SK-N-SH (cell line): Measurements from ENCODE around the gene DACH1. TPM values are rescaled to one million over a fixed set of nuclear protein-coding genes. Genes with fewer than 3 reads are reported as not detected.

Experiments
- CTCF ChIA-PET: fragments of 300-600, 350-600 bp; formaldehyde crosslinking; extraction: SDS; loops from one replicate; lab custom pipeline; 2021; lab: Yijun Ruan, JAX
- POLR2A ChIA-PET: fragments of 350-600 bp; sonication (Branson Sonifier 250); formaldehyde crosslinking; extraction: SDS; loops from one replicate; lab custom pipeline; 2020; ENCODE audit warnings: antibody characterized with exemption, inconsistent platforms; lab: Yijun Ruan, JAX
- DNase-seq: peaks from one replicate; pipeline ENCODE4 v3.0.0; 2012
- H2AFZ ChIP-seq: fragments of 200-600 bp; sonication (generic); 2 replicates; pipeline ENCODE4 v1.8.1; 2016; ENCODE audit warnings: antibody characterized with exemption, mild to moderate bottlenecking, low read depth
- H3F3A ChIP-seq: fragments of 200-600 bp; sonication (generic); replicated peaks from 2 replicates; pipeline ENCODE3; 2016; ENCODE audit warnings: antibody characterized with exemption, mild to moderate bottlenecking; ENCODE audit not compliant: insufficient read depth
- H3K27ac ChIP-seq, 2 experiments: fragments of 200-500 bp in 1 of 2; fragments of 200-600 bp in 1 of 2; sonication (Bioruptor generic) in 1 of 2; sonication (generic), shearing (Covaris generic) in 1 of 2; 2 replicates each; pipeline versions ENCODE4 v1.5.1 to v1.6.1; 2014 to 2016; ENCODE audit warnings: low read depth in 2 of 2, inconsistent platforms in 1 of 2, low read length in 1 of 2, mild to moderate bottlenecking in 1 of 2, mixed read lengths in 1 of 2
- H3K27me3 ChIP-seq: fragments of 200-600 bp; sonication (generic), shearing (Covaris generic); 2 replicates; pipeline ENCODE4 v1.6.1; 2016; ENCODE audit warnings: mixed run types; ENCODE audit not compliant: insufficient read depth
- H3K36me3 ChIP-seq, 2 experiments: fragments of 200-500 bp in 1 of 2; fragments of 200-600 bp in 1 of 2; sonication (Bioruptor generic) in 1 of 2; sonication (generic) in 1 of 2; replicated peaks in 1 of 2; 2 replicates each; pipeline versions ENCODE3 to v1.5.1; 2014 to 2016; ENCODE audit warnings: low read length in 1 of 2, mild to moderate bottlenecking in 1 of 2; ENCODE audit not compliant: insufficient read depth in 2 of 2, control insufficient read depth in 1 of 2
- H3K4me1 ChIP-seq, 2 experiments: fragments of 200-500 bp in 1 of 2; fragments of 200-600 bp in 1 of 2; sonication (Bioruptor generic) in 1 of 2; sonication (generic), shearing (Covaris generic) in 1 of 2; 2 replicates each; pipeline versions ENCODE4 v1.5.1 to v1.6.1; 2014 to 2016; ENCODE audit warnings: low read depth in 1 of 2, low read length in 1 of 2, mixed run types in 1 of 2; ENCODE audit not compliant: insufficient read depth in 2 of 2, control insufficient read depth in 1 of 2
- H3K4me2 ChIP-seq: fragments of 200-600 bp; sonication (generic), shearing (Covaris generic); 2 replicates; pipeline ENCODE4 v1.6.1; 2017; ENCODE audit warnings: mixed run types
- H3K4me3 ChIP-seq, 2 experiments: fragments of 200-500 bp in 1 of 2; fragments of 200-600 bp in 1 of 2; sonication (Bioruptor generic) in 1 of 2; sonication (generic), shearing (Covaris generic) in 1 of 2; 2 replicates each; pipeline versions ENCODE4 v1.5.1 to v1.8.1; 2014 to 2016; ENCODE audit warnings: low read depth in 2 of 2, inconsistent platforms in 1 of 2, low read length in 1 of 2, mild to moderate bottlenecking in 1 of 2, mixed read lengths in 1 of 2, moderate library complexity in 1 of 2
- H3K79me2 ChIP-seq: fragments of 200-600 bp; sonication (generic); 2 replicates; pipeline ENCODE4 v1.8.1; 2017; ENCODE audit warnings: mild to moderate bottlenecking; ENCODE audit not compliant: insufficient read depth
- H3K9ac ChIP-seq: fragments of 200-600 bp; sonication (generic); 2 replicates; pipeline ENCODE4 v1.6.1; 2017; ENCODE audit warnings: mixed run types
- H3K9me2 ChIP-seq: fragments of 200-600 bp; sonication (generic); 2 replicates; pipeline ENCODE4 v1.6.1; 2017; ENCODE audit warnings: mixed run types
- H3K9me3 ChIP-seq: fragments of 200-600 bp; sonication (generic); 2 replicates; pipeline ENCODE4 v1.6.1; 2017; ENCODE audit warnings: mixed run types, mild to moderate bottlenecking, moderate library complexity
- H4K20me1 ChIP-seq: fragments of 200-600 bp; sonication (generic); 2 replicates; pipeline ENCODE4 v1.6.1; 2017; ENCODE audit warnings: mild to moderate bottlenecking, mixed run types; ENCODE audit not compliant: insufficient read depth
- EP300 ChIP-seq, 2 experiments: IDR thresholded peaks; 2 replicates each; pipeline versions ENCODE4 v1.4.0 to v1.6.1; 2012; ENCODE audit warnings: borderline replicate concordance in 1 of 2, low read depth in 1 of 2, low read length in 1 of 2
- FOSL2 ChIP-seq: IDR thresholded peaks from 2 replicates; pipeline ENCODE4 v1.4.0; 2012; ENCODE audit warnings: low read depth, mild to moderate bottlenecking, moderate library complexity, borderline replicate concordance
- GATA2 ChIP-seq: sonication (generic); formaldehyde crosslinking; IDR thresholded peaks from 2 replicates; pipeline ENCODE4 v1.5.0; 2020; ENCODE audit warnings: mild to moderate bottlenecking, missing genetic modification reagents
- RCOR1 ChIP-seq: fragments of 150-350 bp; IDR thresholded peaks from 2 replicates; pipeline ENCODE4 v1.6.1; 2017; ENCODE audit warnings: antibody characterized with exemption, low read length
- USF1 ChIP-seq: IDR thresholded peaks from 2 replicates; pipeline ENCODE4 v1.4.0; 2012; ENCODE audit warnings: low read depth, borderline replicate concordance
- USF2 ChIP-seq: fragments of 150-350 bp; IDR thresholded peaks from 2 replicates; pipeline ENCODE4 v1.6.1; 2017; ENCODE audit warnings: antibody characterized with exemption, low read length, low read depth, borderline replicate concordance
- ZBTB33 ChIP-seq: IDR thresholded peaks from 2 replicates; pipeline ENCODE4 v1.4.0; 2012; ENCODE audit warnings: low read depth, borderline replicate concordance
- WGBS: methylation state at CpG from one replicate; pipeline ENCODE4 v1.1.6; 2017; ENCODE audit warnings: low lambda C conversion rate; 5-methylcytosine and 5-hydroxymethylcytosine counted together
- polyA plus RNA-seq, 3 experiments: library from polyadenylated mRNA; depleted of rRNA; stranded (reverse); fragments of >200 nt; gene quantifications; 2 replicates each; pipeline ENCODE4 v1.2.3, GENCODE V29; 2012
- TF ChIP-seq, protein P1 (sequence below): fragments of 150-350 bp; IDR thresholded peaks from 2 replicates; pipeline ENCODE4 v1.6.1; 2016; ENCODE audit warnings: mild to moderate bottlenecking, low read depth, low read length

DACH1 gene
- polyA plus RNA-seq, 1 of the 3 experiments (the other 2 are of a cell fraction) = 0.21 TPM

DNA sequence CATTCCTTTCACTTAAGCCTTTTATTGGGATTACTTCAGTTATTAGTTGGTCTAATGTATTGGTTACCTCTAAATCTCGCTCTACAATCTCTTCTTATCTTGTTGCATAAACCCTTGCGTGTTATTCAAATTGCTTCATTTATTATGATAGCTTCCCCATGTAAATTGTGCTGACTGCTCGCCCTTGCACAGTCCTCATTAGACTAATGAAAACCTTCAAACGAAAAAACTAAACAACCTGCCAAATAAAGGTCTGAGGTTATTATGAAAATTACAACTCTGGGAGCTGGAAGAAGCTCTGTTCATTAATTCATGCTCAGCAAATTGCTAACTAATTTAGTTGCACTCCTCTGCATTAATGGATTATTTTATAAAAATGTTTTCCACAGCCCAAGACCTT lies 320.1 kb downstream of the DACH1 start:
- ChIA-PET POLR2A (interaction anchor here (0.6 kb wide), 1 partner anchor 137 kb away, joined by 3 read pairs; no protein-coding TSS in a partner anchor), CTCF (interaction anchor here (0.8 kb wide), 1 partner anchor 63 kb away, joined by 3 read pairs; no protein-coding TSS in a partner anchor)
- Histone ChIP-seq H3K9me3 (no peaks in the 10 kb centered on the region), H3K79me2 (no peaks in the 10 kb centered on the region), H3K36me3 (peaks cover 0 to 3% of the 10 kb centered on the region in 2 experiments), H3K9me2 (no peaks in the 10 kb centered on the region), H3K4me1 (no peaks in the 10 kb centered on the region), H3K4me3 (no peak overlapping the region), H3K9ac (no peak overlapping the region), H3K27me3 (no peaks in the 10 kb centered on the region), H4K20me1 (no peaks in the 10 kb centered on the region), H2AFZ (no peak overlapping the region), H3K27ac (no peak overlapping the region), H3F3A (no peaks in the 10 kb centered on the region), H3K4me2 (no peak overlapping the region)
- 79% methylated on average over 4 of the region's 4 CpGs for WGBS
- TF ChIP-seq ZBTB33 = no peak
- TF ChIP-seq, protein P1, sequence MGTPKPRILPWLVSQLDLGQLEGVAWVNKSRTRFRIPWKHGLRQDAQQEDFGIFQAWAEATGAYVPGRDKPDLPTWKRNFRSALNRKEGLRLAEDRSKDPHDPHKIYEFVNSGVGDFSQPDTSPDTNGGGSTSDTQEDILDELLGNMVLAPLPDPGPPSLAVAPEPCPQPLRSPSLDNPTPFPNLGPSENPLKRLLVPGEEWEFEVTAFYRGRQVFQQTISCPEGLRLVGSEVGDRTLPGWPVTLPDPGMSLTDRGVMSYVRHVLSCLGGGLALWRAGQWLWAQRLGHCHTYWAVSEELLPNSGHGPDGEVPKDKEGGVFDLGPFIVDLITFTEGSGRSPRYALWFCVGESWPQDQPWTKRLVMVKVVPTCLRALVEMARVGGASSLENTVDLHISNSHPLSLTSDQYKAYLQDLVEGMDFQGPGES = no peak
- no peak for TF ChIP-seq USF2
- TF ChIP-seq FOSL2 = no peak
- TF ChIP-seq RCOR1 = no peak
- no peak for DNase-seq

DNA sequence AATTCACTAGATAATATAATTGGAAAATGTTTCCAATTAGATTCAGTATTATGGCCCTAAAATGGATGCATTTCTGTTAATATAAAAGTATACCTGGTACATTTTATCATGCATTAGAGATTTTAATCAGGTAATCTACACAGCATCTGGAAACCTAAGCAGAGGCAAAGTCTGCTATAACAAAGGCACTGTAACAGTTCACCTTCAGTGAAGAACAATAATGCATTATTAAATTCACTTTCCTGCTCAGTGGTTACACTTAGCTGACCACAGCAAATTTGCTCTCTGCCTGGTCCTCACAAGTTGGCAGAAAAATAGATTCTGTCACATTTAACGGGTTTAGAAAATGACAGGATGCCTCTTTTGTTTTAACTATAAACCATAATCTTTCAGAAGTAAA lies 326.9 kb downstream of the DACH1 start:
- POLR2A ChIA-PET = no interaction called here

More for the DNA sequence above, 326.9 kb downstream of the DACH1 start:
- H3K36me3 ChIP-seq = no peaks in the 10 kb centered on the region
- peak in 1 of 2 experiments; percentile 60; a peak in 1 of 4 replicates for TF ChIP-seq EP300 (IDR thresholded peaks at IDR 0.05; ENCODE audit: borderline replicate concordance in 1 of 2, low read depth in 1 of 2, low read length in 1 of 2)
- TF ChIP-seq USF1 = no peak
- peak; percentile 64 for TF ChIP-seq GATA2 (CRISPR knock-in tag)
- TF ChIP-seq, all 33 proteins: peak for 2
- H3K9ac ChIP-seq = no peak overlapping the region
- H3K27me3 ChIP-seq = no peaks in the 10 kb centered on the region
- no peak overlapping the region for H3K4me2 ChIP-seq
- H3K9me2 ChIP-seq = no peaks in the 10 kb centered on the region
- H3K9me3 ChIP-seq = no peaks in the 10 kb centered on the region
- 52% methylated on average over 1 of the region's 1 CpG for WGBS
- H3K79me2 ChIP-seq = no peaks in the 10 kb centered on the region
- CTCF ChIA-PET = no interaction called here
- no peak overlapping the region for H3K4me3 ChIP-seq
- peaks cover 0 to 3% of the 10 kb centered on the region in 2 experiments; a peak in 1 of 4 replicates for H3K4me1 ChIP-seq
- no peaks in the 10 kb centered on the region for H4K20me1 ChIP-seq
- no peak overlapping the region; a peak in 1 of 4 replicates for H3K27ac ChIP-seq
- H3F3A ChIP-seq = no peaks in the 10 kb centered on the region
- DNase-seq = no peak
- no peak overlapping the region for H2AFZ ChIP-seq
